Smooth muscle cell (in vitro differentiated cells): ENCODE data around the gene CNGB1. TPM values are rescaled to one million over a fixed set of nuclear protein-coding genes. Genes with fewer than 3 reads are reported as not detected.

ENCODE experiments used
- DNase-seq: peaks from one replicate; lab custom pipeline; 2025; ENCODE audit not compliant: unreplicated experiment; lab: John Stamatoyannopoulos, UW
- H2AFZ ChIP-seq: fragments of 200-600 bp; sonication (generic); 2 replicates; pipeline ENCODE4 v1.6.0; 2016; ENCODE audit warnings: antibody characterized with exemption, low read depth, mild to moderate bottlenecking
- H3F3A ChIP-seq: fragments of 200-600 bp; sonication (generic); 2 replicates; pipeline ENCODE4 v1.6.0; 2017; ENCODE audit warnings: antibody characterized with exemption, low read depth
- H3K27ac ChIP-seq: fragments of 200-600 bp; sonication (generic); 2 replicates; pipeline ENCODE4 v1.5.1; 2016; ENCODE audit warnings: low read depth, mild to moderate bottlenecking
- H3K27me3 ChIP-seq: fragments of 200-600 bp; sonication (generic); 2 replicates; pipeline ENCODE4 v1.6.1; 2016; ENCODE audit warnings: low read depth, mild to moderate bottlenecking
- H3K36me3 ChIP-seq: fragments of 200-600 bp; sonication (generic); 2 replicates; pipeline ENCODE4 v1.5.1; 2016; ENCODE audit warnings: low read depth
- H3K4me1 ChIP-seq: fragments of 200-600 bp; sonication (generic); 2 replicates; pipeline ENCODE4 v1.5.1; 2016; ENCODE audit warnings: low read depth
- H3K4me2 ChIP-seq: fragments of 200-600 bp; sonication (generic); 2 replicates; pipeline ENCODE4 v1.6.0; 2016; ENCODE audit warnings: mild to moderate bottlenecking
- H3K4me3 ChIP-seq: fragments of 200-600 bp; sonication (generic); 2 replicates; pipeline ENCODE4 v1.5.1; 2016; ENCODE audit warnings: mild to moderate bottlenecking
- H3K79me2 ChIP-seq: fragments of 200-600 bp; sonication (generic); 2 replicates; pipeline ENCODE4 v1.6.0; 2016; ENCODE audit warnings: low read depth, mild to moderate bottlenecking
- H3K9ac ChIP-seq: fragments of 200-600 bp; sonication (generic); 2 replicates; pipeline ENCODE4 v1.6.0; 2016; ENCODE audit warnings: low read depth
- H3K9me3 ChIP-seq: fragments of 200-600 bp; sonication (generic); replicated peaks from 2 replicates; pipeline ENCODE4 v1.5.1; 2016; ENCODE audit warnings: low read depth
- H4K20me1 ChIP-seq: fragments of 200-600 bp; sonication (generic); 2 replicates; pipeline ENCODE4 v1.6.0; 2016; ENCODE audit warnings: low read depth
- CTCF ChIP-seq: fragments of 200-600 bp; sonication (generic); IDR thresholded peaks from 2 replicates; pipeline ENCODE4 v1.5.1; 2017; ENCODE audit warnings: borderline replicate concordance, mild to moderate bottlenecking, antibody characterized with exemption; ENCODE audit not compliant: insufficient read depth, poor library complexity, severe bottlenecking
- WGBS: methylation state at CpG from one replicate; pipeline ENCODE4 v1.1.7; 2016; ENCODE audit warnings: low lambda C conversion rate; 5-methylcytosine and 5-hydroxymethylcytosine counted together
- polyA plus RNA-seq: library from polyadenylated mRNA; unstranded; fragments of >200 nt; fragmentation: Nextera tagmentation; extraction: Ambion mirVana; gene quantifications from 2 replicates; pipeline ENCODE4 v1.2.1, GENCODE V29; 2016
- total RNA-seq: library from RNA; depleted of rRNA; stranded (reverse); fragments of >200 nt; gene quantifications from 2 replicates; pipeline ENCODE4 v1.2.3, GENCODE V29; 2014

Gene CNGB1
- total and polyA plus RNA-seq, 2 experiments from 2014 or later, result not detected

- Histone ChIP-seq H3K27ac (no peak overlapping the region), H3K4me3 (no peak overlapping the region), H3K4me2 (no peak overlapping the region), H4K20me1 (no peaks in the 10 kb centered on the region), H3K4me1 (no peaks in the 10 kb centered on the region), H3K9me3 (no peaks in the 10 kb centered on the region), H3K79me2 (no peaks in the 10 kb centered on the region), H3K27me3 (no peaks in the 10 kb centered on the region), H3K36me3 (no peaks in the 10 kb centered on the region), H3K9ac (no peak overlapping the region), H2AFZ (no peak overlapping the region), H3F3A (no peaks in the 10 kb centered on the region)
- TF ChIP-seq CTCF, result no peak
- no peak for DNase-seq
- WGBS, result 92% methylated on average over 11 of the region's 16 CpGs
Measured at GRCh38 chr16:57912529-57913260, 58.2 kb downstream of the CNGB1 start.

- H3K79me2 ChIP-seq, result no peaks in the 10 kb centered on the region
- no peaks in the 10 kb centered on the region for H3K27me3 ChIP-seq
Measured at GRCh38 chr16:57911743-57912142, 59.2 kb downstream of the CNGB1 start.

GRCh38 chr16:57910696-57911095, 60.2 kb downstream of the CNGB1 start:
- Histone ChIP-seq H3K4me1 (no peaks in the 10 kb centered on the region), H3K4me3 (no peak overlapping the region), H3F3A (no peaks in the 10 kb centered on the region), H3K79me2 (no peaks in the 10 kb centered on the region), H3K9me3 (no peaks in the 10 kb centered on the region), H3K36me3 (no peaks in the 10 kb centered on the region), H3K27me3 (no peaks in the 10 kb centered on the region), H2AFZ (no peak overlapping the region), H3K9ac (no peak overlapping the region), H4K20me1 (no peaks in the 10 kb centered on the region), H3K4me2 (no peak overlapping the region), H3K27ac (no peak overlapping the region)
- 97% methylated on average over 6 of the region's 6 CpGs for WGBS
- TF ChIP-seq CTCF, result no peak
- no peak for DNase-seq

More at GRCh38 chr16:57911743-57912142, 59.2 kb downstream of the CNGB1 start:
- DNase-seq, result no peak
- H3K4me2 ChIP-seq, result no peak overlapping the region
- H3K4me3 ChIP-seq, result no peak overlapping the region
- H3K9me3 ChIP-seq, result no peaks in the 10 kb centered on the region
- no peak overlapping the region for H2AFZ ChIP-seq
- H3F3A ChIP-seq, result no peaks in the 10 kb centered on the region
- no peaks in the 10 kb centered on the region for H4K20me1 ChIP-seq
- no peak for TF ChIP-seq CTCF
- no peak overlapping the region for H3K9ac ChIP-seq
- no peak overlapping the region for H3K27ac ChIP-seq
- H3K36me3 ChIP-seq, result no peaks in the 10 kb centered on the region
- no peaks in the 10 kb centered on the region for H3K4me1 ChIP-seq
- WGBS, result 77% methylated on average over 9 of the region's 9 CpGs

- Histone ChIP-seq H3K27ac (no peak overlapping the region), H3F3A (no peaks in the 10 kb centered on the region), H3K4me2 (no peak overlapping the region), H3K9ac (no peak overlapping the region), H2AFZ (no peak overlapping the region), H3K4me1 (no peaks in the 10 kb centered on the region), H3K79me2 (no peaks in the 10 kb centered on the region), H3K4me3 (no peak overlapping the region), H4K20me1 (no peaks in the 10 kb centered on the region), H3K36me3 (no peaks in the 10 kb centered on the region), H3K9me3 (no peaks in the 10 kb centered on the region), H3K27me3 (no peaks in the 10 kb centered on the region)
- no peak for DNase-seq
- TF ChIP-seq CTCF, result no peak
- 82% methylated on average over 12 of the region's 12 CpGs for WGBS
Measured at GRCh38 chr16:57908409-57908987, 62.4 kb downstream of the CNGB1 start.
